Peyer's patch (tissue), 4 donors: ENCODE measurements around the gene DLX4.

ENCODE experiments used
- POLR2A ChIP-seq, 2 donors: fragments of 450-650 bp; IDR thresholded peaks; one replicate each; pipeline ENCODE4 v1.5.1; 2017; ENCODE audit warnings: antibody characterized with exemption in 2 of 2, mild to moderate bottlenecking in 2 of 2, moderate library complexity in 2 of 2
- TF ChIP-seq, protein P1 (sequence below), 6 experiments: fragments of 450-650 bp in 4 of 6; fragments of 200-600 bp in 2 of 6; sonication (generic) in 1 of 6; IDR thresholded peaks; one replicate each; pipeline ENCODE4 v1.5.1; 2017 to 2019; ENCODE audit warnings: antibody characterized with exemption in 6 of 6, mild to moderate bottlenecking in 3 of 6, moderate library complexity in 1 of 6

DNA sequence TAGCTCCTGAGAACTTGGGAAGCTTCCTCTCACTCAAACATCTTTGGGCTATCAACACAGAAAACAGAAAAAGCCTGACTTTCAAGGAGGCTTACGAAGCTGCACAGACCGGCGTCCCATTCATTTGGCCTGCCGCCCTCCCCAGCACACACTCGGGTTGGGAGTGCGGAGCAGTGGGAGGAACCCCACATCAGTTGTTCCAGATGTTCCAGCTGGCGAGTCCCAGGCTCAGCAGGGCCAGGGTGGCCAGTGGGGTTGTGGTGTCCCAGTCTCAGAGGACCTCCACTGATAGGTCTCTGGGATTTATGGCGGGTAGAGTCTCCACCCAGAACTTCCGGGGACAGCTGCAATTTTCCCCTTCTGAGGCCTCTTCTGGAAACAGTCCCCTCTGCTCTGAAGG, 43.1 kb upstream of the DLX4 start:
- TF ChIP-seq, protein P1, sequence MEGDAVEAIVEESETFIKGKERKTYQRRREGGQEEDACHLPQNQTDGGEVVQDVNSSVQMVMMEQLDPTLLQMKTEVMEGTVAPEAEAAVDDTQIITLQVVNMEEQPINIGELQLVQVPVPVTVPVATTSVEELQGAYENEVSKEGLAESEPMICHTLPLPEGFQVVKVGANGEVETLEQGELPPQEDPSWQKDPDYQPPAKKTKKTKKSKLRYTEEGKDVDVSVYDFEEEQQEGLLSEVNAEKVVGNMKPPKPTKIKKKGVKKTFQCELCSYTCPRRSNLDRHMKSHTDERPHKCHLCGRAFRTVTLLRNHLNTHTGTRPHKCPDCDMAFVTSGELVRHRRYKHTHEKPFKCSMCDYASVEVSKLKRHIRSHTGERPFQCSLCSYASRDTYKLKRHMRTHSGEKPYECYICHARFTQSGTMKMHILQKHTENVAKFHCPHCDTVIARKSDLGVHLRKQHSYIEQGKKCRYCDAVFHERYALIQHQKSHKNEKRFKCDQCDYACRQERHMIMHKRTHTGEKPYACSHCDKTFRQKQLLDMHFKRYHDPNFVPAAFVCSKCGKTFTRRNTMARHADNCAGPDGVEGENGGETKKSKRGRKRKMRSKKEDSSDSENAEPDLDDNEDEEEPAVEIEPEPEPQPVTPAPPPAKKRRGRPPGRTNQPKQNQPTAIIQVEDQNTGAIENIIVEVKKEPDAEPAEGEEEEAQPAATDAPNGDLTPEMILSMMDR (IDR thresholded peaks at IDR 0.05) = no peak
- TF ChIP-seq POLR2A (IDR thresholded peaks at IDR 0.05) = no peak
